GM18517 (cell line): ENCODE measurements around the gene SLC44A1.

Source experiments
- ATAC-seq: cut with Tn5 transposase; IDR thresholded peaks from one replicate; pipeline ENCODE4 v1.9.1; 2021; ENCODE audit warnings: mild to moderate bottlenecking, moderate library complexity; ENCODE audit not compliant: unreplicated experiment

Gene SLC44A1

GRCh38 chr9:105244003-105244733, at the start of gene SLC44A1:
Gene SLC44A1 (plus strand): TSS chr9:105244651. CDS start chr9:105244869, 218 bp downstream.
- peak; percentile 72 for ATAC-seq

- no peak for ATAC-seq
Measured at GRCh38 chr9:105195259-105195658, 49.2 kb upstream of the SLC44A1 start.

GRCh38 chr9:105198023-105198422, 46.4 kb upstream of the SLC44A1 start:
- ATAC-seq, result no peak

- ATAC-seq, result no peak
Measured at GRCh38 chr9:105198865-105199264, 45.6 kb upstream of the SLC44A1 start.

GRCh38 chr9:105204416-105204815, 40.0 kb upstream of the SLC44A1 start:
- no peak for ATAC-seq

- ATAC-seq, result no peak
Measured at GRCh38 chr9:105205787-105206495, 38.5 kb upstream of the SLC44A1 start.

- ATAC-seq, result no peak
Measured at GRCh38 chr9:105206496-105206820, 38.0 kb upstream of the SLC44A1 start.

GRCh38 chr9:105206821-105207699, 37.4 kb upstream of the SLC44A1 start:
- ATAC-seq, result no peak

GRCh38 chr9:105216440-105217178, 27.8 kb upstream of the SLC44A1 start:
- no peak for ATAC-seq

- no peak for ATAC-seq
Measured at GRCh38 chr9:105218673-105219072, 25.8 kb upstream of the SLC44A1 start.

- ATAC-seq, result no peak
Measured at GRCh38 chr9:105219291-105219805, 25.1 kb upstream of the SLC44A1 start.

- no peak for ATAC-seq
Measured at GRCh38 chr9:105220451-105220850, 24.0 kb upstream of the SLC44A1 start.

- no peak for ATAC-seq
Measured at GRCh38 chr9:105223544-105224140, 20.8 kb upstream of the SLC44A1 start.

- ATAC-seq, result no peak
Measured at GRCh38 chr9:105226055-105226454, 18.4 kb upstream of the SLC44A1 start.

- no peak for ATAC-seq
Measured at GRCh38 chr9:105232207-105232606, 12.2 kb upstream of the SLC44A1 start.

GRCh38 chr9:105233873-105234272, 10.6 kb upstream of the SLC44A1 start:
- ATAC-seq, result no peak

- ATAC-seq, result no peak
Measured at GRCh38 chr9:105236261-105236660, 8.2 kb upstream of the SLC44A1 start.

GRCh38 chr9:105237246-105237645, 7.2 kb upstream of the SLC44A1 start:
- ATAC-seq, result no peak

- ATAC-seq, result no peak
Measured at GRCh38 chr9:105238302-105238701, 6.1 kb upstream of the SLC44A1 start.

- no peak for ATAC-seq
Measured at GRCh38 chr9:105241356-105242043, 3.0 kb upstream of the SLC44A1 start.
